ENCODE measurements around the gene LSP1.

DNA sequence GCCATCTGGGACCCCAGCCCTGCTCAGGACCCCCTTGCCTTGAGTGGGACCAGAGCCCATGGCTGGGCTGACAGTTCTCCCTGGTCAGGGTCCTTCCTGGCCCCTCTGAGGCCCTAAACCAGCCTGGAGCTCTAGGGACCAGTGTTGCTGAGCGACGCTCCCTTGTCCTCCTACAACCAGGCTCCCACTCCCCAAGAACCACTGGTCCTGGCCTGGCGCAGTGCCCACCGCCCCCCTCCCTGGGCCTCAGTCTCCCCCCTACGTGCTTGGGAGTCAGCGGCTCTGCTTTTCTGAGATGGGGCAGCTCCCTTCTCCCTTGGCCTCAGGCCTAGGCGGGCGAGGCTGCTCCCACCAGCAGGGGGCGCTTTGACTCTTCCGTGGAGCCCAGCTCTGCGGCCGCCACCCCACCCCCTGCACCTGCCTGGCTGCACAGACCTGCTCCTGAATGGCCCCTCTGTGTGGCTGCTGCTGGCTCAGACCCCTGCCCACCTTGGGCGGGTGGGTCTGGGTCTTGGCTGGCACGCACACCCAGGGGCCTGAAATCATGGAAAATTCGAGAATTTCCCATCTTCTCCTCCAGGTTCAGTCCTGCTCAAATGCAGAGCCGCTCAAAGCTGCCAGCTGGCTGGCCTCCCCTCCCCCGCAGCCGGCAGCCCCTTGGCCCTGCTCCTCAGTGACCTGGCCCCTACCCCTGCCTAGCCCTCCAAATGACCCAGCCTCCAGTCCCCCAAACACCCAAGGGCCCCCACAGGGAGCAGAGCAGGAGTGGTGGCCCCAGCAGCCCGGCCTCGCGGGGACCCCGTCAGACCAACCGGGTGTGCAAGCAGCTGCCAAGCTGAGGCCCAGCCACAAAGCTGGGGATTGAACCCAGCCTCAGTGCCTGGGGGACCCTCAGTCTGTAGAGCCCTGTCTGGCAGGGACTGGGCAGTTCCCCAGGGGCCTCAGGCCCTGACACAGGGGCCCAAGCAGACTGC, 29.7 kb downstream of the LSP1 start:
- TF ChIP-seq MAX (IDR thresholded peaks at IDR 0.05) = no peak
- TF ChIP-seq CTCF (IDR thresholded peaks at IDR 0.05; ENCODE audit: low read depth, low read length, missing input control) = peak; percentile 90
- TF ChIP-seq JUND (IDR thresholded peaks at IDR 0.05) = no peak
- TF ChIP-seq REST (IDR thresholded peaks at IDR 0.05) = no peak
- TF ChIP-seq YY1 (IDR thresholded peaks at IDR 0.05) = no peak
- TF ChIP-seq GABPA (IDR thresholded peaks at IDR 0.05 in 1 of 2, conservative IDR thresholded peaks at IDR 0.05 in 1 of 2) = no peak
- TF ChIP-seq SP1 (IDR thresholded peaks at IDR 0.05) = no peak
- no peak for TF ChIP-seq TAF1 (conservative IDR thresholded peaks at IDR 0.05)
- peak; percentile 88 to 94 for TF ChIP-seq RAD21 (IDR thresholded peaks at IDR 0.05)
- TF ChIP-seq, protein P1, sequence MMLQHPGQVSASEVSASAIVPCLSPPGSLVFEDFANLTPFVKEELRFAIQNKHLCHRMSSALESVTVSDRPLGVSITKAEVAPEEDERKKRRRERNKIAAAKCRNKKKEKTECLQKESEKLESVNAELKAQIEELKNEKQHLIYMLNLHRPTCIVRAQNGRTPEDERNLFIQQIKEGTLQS (IDR thresholded peaks at IDR 0.05) = no peak

Measured in liver (tissue), 3 donors.